HL-60/S4 treated with phorbol 12-myristate 13-acetate at 8.2 ng/mL for 4 days and 3 days (cell line): Measurements from ENCODE around the gene BGLAP.

Experiments
- in situ Hi-C: fragments of 300-500 bp; cut with MboI; formaldehyde crosslinking; loops from 2 replicates; pipeline ENCODE4 v1.15.0; 2022; ENCODE audit warnings: low sequenced_read_pairs

The BGLAP gene

GRCh38 chr1:156251527-156251926 lies 9.5 kb downstream of the BGLAP start:
- in situ Hi-C loops: no loop called here

- in situ Hi-C loops: no loop called here
Measured at GRCh38 chr1:156253634-156254033, 11.7 kb downstream of the BGLAP start.

DNA sequence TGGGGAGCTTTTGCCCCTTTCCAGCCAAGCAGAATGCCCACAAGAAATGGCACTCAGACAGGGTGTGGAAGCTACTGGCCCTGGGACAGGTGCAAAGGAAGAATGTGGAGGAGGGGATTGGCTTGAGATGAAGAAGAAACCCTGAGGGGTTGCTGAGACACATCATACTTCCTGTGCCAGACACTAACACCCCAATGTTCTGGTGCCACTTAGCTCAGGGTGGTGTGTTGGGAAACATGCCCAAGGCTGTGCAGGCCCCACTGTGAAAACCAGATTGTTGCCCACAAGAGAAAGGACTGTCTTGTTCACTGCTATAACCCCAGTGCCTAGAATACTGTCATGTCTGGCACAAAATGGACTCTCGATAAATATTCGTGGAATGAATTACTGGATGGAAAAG lies 15.7 kb downstream of the BGLAP start:
- in situ Hi-C loops: no loop called here

DNA sequence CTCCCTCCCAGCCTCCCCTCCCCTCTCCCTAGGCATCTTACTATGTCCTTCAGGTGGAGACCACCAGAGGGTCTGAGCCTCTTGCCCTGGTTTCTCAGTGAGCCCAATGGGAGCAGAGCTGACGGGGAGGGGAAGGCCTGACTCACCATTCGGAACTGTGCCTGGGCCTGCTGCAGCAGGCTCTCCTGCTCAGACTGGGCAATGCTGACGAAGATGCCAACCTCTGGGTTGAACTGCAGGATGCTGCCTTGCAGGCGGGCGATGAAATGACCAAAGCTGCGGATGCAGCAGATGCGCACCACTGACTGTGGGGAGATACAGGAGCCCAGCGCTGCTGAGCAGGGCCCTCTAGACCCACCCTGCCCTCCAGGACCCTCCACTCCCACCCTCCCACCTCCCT lies 16.9 kb downstream of the BGLAP start:
- in situ Hi-C loops: no loop called here

DNA sequence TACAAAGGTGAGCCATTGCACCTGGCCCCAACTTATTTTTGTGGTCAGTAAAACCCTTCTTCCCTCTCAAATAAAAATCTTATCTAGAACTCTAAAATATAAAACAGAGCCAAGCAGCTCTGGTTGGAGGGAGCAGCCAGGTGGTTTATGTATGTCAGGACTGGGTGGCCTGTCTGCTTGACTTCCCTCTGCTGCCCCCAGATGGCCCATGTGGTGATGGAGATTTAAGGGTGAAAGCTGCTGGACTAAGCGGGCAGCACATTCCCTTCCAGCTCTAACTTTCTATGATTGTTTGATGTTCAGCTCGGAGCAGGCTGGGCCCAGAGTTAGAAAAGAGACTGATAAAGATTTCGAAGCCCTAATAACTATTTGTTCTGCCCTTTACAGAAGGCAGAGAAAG lies 17.8 kb downstream of the BGLAP start:
- in situ Hi-C loops: no loop called here

GRCh38 chr1:156260896-156261295 lies 18.9 kb downstream of the BGLAP start:
- in situ Hi-C loops: no loop called here

GRCh38 chr1:156262461-156263287 lies 20.7 kb downstream of the BGLAP start:
- in situ Hi-C loops: no loop called here

- in situ Hi-C loops: no loop called here
Measured at GRCh38 chr1:156263288-156263655, 21.3 kb downstream of the BGLAP start.

- in situ Hi-C loops: no loop called here
Measured at GRCh38 chr1:156266051-156266450, 24.1 kb downstream of the BGLAP start.

DNA sequence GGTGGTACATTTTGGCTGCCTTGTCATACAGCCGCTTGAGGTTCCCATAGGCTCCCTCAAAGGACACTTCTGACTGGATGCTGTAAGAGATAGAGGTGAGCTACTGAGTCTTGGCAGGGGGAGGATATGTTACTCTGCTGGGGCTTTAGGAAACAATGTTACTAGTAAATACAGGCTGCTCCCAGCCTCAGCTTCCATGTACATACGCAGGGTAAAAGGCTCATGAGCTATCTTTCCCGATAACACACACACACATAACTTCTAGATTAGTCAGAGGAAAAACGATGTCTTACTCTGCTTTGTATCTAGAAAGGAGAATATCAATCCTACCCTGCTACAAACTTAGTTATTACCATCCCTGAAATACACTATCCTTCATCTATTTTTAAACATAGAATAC lies 26.4 kb downstream of the BGLAP start:
- in situ Hi-C loops: no loop called here

GRCh38 chr1:156270314-156270713 lies 28.3 kb downstream of the BGLAP start:
- in situ Hi-C loops: no loop called here

DNA sequence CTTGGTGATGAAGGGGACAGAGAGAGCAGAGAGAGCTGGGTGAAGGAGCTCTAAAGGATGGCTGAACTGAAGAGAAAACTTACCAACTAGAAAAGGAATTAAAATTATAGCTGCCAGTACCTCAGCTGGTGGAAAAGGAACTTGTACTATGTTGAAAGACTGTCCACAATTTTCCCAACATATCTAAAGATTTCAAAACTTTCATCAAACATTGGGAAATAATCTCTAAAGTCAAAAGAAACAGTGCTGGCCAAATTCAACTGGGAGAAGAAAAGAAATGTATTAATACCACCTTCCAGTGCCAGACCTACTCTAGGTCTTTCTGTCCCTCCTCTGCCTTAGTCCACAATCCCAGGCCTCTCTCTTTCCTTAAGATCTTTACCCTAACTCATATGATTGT lies 34.5 kb downstream of the BGLAP start:
- in situ Hi-C loops: no loop called here

- in situ Hi-C loops: no loop called here
Measured at GRCh38 chr1:156276966-156277381, 35.0 kb downstream of the BGLAP start.

GRCh38 chr1:156279837-156280236 lies 37.9 kb downstream of the BGLAP start:
- in situ Hi-C loops: no loop called here

DNA sequence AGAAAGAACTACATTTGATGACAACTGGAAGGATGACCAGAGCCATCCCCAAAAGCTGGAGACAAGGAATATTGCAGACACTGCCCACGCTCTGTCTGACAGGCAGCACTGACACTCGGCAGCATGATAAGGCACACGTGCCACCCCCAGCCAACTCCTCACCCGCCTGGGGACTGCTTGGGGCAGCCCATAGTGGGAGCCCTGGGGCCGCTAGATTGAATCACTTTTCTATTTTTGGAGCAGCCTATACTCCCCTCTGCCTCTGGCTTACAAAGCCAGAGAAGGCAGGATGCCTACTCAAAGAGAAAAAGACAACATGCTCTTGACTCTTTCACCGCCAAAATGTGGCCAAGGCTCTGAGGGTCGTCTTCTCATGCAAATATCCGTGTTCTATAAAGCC lies 39.3 kb downstream of the BGLAP start:
- in situ Hi-C loops: no loop called here

GRCh38 chr1:156281693-156282478 lies 39.9 kb downstream of the BGLAP start:
- in situ Hi-C loops: no loop called here

DNA sequence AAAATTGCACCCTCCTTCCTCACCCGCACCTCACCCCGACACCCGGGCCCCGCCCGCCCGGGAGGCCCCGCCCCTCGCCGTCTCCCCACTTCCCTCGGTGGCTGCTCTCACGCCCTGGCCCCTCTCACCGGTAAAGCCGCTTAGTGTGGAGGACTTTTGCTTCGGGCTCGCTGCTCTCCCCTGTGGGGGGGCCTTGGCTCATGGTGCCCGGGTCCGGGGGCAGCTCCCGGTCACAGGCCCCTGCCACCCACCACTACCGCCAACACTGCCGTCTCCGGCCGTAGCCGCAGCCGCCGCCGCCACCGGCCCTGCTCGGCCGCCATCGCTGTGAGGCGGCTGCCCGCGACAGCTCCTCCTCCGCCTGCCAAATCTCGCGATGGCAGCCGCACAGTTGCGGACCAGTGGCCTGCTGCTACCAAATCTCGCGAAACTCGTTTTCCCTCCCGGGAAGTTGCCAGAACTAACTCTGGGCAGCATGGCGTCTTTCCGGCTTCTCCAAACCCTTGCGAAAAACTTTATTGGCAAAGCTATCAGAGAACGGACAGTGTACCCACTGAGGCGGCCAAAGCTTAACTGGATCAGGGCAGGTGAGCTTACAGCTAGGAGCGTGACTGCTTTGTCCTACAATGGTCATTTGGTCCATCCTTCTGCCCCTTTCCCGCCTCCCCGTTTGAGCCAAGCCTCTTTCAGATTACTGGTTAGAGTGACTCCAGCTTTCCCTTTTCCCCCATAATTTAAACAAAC lies 40.7 kb downstream of the BGLAP start, which contains the start of gene SMG5:
TSS of gene SMG5 (minus strand) at position 347 of the 744 bp plus-strand sequence. CDS start at position 202, 145 bp downstream.
- in situ Hi-C loops: no loop called here

DNA sequence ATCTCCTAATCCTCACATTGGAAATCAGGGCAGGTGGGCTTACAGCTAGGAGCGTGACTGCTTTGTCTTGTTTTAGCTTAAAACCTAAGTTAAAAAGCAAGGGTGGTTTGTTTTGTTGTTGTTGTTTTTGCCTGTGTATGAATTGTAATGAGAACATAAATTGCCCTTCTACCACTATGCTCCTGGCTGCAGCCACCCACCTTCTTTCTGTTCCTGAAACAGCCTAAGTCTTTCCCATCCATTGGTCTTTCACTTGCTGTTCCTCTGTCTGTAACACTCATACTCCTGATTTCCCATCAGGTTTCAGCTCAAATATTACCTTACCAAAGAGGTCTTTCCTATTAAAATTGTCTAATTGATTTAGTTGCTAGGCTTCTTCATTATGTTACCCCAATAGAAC lies 41.5 kb downstream of the BGLAP start:
- in situ Hi-C loops: no loop called here

- in situ Hi-C loops: no loop called here
Measured at GRCh38 chr1:156284112-156284511, 42.1 kb downstream of the BGLAP start, which contains the start of gene TMEM79. TMEM79 (plus strand) TSS chr1:156284325; CDS start chr1:156285227, 902 bp downstream.

DNA sequence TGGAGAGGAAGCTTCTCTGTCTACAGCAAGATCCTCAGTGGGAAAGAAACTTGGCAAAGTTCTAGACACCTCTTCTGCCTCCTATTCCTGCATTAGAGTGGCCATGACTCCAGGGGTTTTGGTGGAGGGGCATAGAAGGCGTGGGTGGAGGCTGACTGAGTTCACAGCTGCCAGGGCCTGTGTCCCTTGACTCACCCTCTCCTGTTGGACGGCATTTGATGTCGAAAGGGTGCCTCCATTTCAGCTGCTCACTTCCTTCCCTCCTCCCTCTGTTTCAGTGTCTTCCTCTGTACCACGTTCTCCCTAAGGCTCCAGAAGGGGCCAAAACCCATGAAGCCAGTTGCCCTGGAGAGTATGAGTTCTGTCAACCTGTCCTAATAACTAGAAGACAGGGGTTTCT lies 42.8 kb downstream of the BGLAP start:
- in situ Hi-C loops: no loop called here

DNA sequence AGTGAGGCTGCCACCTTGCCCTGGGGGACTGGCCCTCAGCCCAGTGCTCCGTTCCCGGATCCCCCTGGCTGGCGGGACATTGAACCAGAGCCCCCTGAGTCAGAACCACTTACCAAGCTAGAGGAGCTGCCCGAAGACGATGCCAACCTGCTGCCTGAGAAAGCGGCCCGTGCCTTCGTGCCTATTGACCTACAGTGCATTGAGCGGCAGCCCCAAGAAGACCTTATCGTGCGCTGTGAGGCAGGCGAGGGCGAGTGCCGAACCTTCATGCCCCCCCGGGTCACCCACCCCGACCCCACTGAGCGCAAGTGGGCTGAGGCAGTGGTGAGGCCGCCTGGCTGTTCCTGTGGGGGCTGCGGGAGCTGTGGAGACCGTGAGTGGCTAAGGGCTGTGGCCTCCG lies 43.5 kb downstream of the BGLAP start:
- in situ Hi-C loops: no loop called here
